ENCODE data around the gene MEF2C. TPM values are rescaled to one million over a fixed set of nuclear protein-coding genes. Genes with fewer than 3 reads are reported as not detected.

The MEF2C gene
- total and polyA plus RNA-seq, 2 of the 13 experiments (the other 11 are each of a cell fraction or from before 2014, with no cell fraction given), result 0.02 TPM; not detected in 1

DNA sequence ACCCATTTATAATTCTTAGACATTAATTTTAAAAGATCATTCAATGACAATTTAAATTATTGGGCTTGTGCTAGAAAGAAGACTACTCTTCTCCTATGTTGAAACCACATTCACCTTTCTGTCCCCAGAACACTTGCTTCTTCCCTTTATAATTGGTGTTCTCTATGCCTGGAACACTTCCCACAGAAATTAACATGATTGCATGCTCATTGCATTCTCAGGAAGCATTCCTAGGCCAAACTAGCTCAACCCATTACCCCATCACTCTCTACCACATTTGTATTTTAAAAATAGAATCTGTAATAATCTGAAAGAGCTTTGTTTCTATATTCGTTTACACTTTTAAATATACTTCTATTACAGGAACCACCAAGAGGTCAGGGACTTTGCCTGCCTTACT, 184.7 kb downstream of the MEF2C start:
- ChIA-PET CTCF (ENCODE audit: low intra/inter-chr PET ratio, low total read pairs) (no interaction called here), POLR2A (no interaction called here)
- no peak for FAIRE-seq
- BruUV-seq (replicated peaks), result no TSS peak
- no peaks in the 10 kb centered on the region for H3K79me2 ChIP-seq (ENCODE audit: insufficient read depth, low read length)
- in situ Hi-C loops (cut with HindIII; ENCODE audit: extremely low pct_ligation_motif_present, low pct_unique_long_range_greater_than_20kb) (loop anchor here (25.0 kb wide), 1 partner anchor 1286 kb away; the partner anchor contains the start of gene CCNH), intact Hi-C loops (cut with micrococcal nuclease; ENCODE audit: unreplicated experiment) (no loop called here)
- no peak overlapping the region for H3K4me2 ChIP-seq (ENCODE audit: low read depth, low read length)
- no peak overlapping the region for H2AFZ ChIP-seq (ENCODE audit: low read length)
- peaks cover 1 to 17% of the 10 kb centered on the region in 2 experiments; a peak in 3 of 5 replicates for H3K27me3 ChIP-seq (ENCODE audit: control insufficient read depth in 1 of 2, insufficient read depth in 2 of 2, low read length in 2 of 2)
- 0% methylated on average over 1 of the region's 1 CpG for WGBS (ENCODE audit: low lambda C conversion rate)
- H3K9me3 ChIP-seq (ENCODE audit: low read length), result no peaks in the 10 kb centered on the region
- H3K9ac ChIP-seq (ENCODE audit: insufficient read depth, low read depth, low read length), result no peak overlapping the region
- H3K27ac ChIP-seq (ENCODE audit: extremely low read length, insufficient read depth, low read length), result no peak overlapping the region
- no peaks in the 10 kb centered on the region for H4K20me1 ChIP-seq (ENCODE audit: insufficient read depth, low read length)
- H3K36me3 ChIP-seq (replicated peaks in 1 of 2; ENCODE audit: control insufficient read depth in 1 of 2, insufficient read depth in 2 of 2, low read length in 2 of 2), result no peaks in the 10 kb centered on the region
- H3K4me1 ChIP-seq (ENCODE audit: insufficient read depth, low read length), result no peaks in the 10 kb centered on the region
- no peak for ATAC-seq
- H3K4me3 ChIP-seq (replicated peaks in 1 of 3; ENCODE audit: insufficient read depth in 1 of 3, low read depth in 2 of 3, low read length in 3 of 3), result no peak overlapping the region
- TF ChIP-seq ZNF20 (CRISPR knock-in tag; IDR thresholded peaks at IDR 0.05) (no peak), HOXA3 (CRISPR knock-in tag; IDR thresholded peaks at IDR 0.05) (no peak), ZNF652 (CRISPR knock-in tag; IDR thresholded peaks at IDR 0.05; ENCODE audit: borderline replicate concordance, low read depth) (no peak), ZFAT (CRISPR knock-in tag; conservative IDR thresholded peaks at IDR 0.05) (no peak)
- no peak for DNase-seq (ENCODE audit: low spot score)

DNA sequence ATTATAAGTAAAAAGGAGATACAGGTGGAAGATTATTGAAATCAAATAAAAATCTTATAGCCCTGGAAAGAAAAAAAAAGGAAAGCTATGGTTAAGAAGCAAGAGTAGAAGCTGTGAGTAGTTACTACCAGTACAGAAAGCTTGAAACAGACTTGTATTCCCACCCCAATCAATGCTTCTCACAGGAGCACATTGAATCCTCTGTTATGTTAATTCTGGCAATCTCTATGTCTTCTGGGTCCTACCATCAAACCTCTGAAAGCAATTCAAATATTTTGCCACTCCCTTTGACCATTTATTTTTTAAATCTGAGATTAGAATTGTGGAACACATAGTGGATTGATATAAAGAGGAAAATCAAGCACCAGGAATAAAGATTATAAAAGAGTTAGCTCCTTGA, 186.5 kb downstream of the MEF2C start:
- ChIA-PET CTCF (ENCODE audit: low intra/inter-chr PET ratio, low total read pairs) (no interaction called here), POLR2A (no interaction called here)
- Histone ChIP-seq H3K27ac (ENCODE audit: extremely low read length, insufficient read depth, low read length) (no peak overlapping the region), H3K9ac (ENCODE audit: insufficient read depth, low read depth, low read length) (no peak overlapping the region), H3K79me2 (ENCODE audit: insufficient read depth, low read length) (no peaks in the 10 kb centered on the region), H3K9me3 (ENCODE audit: low read length) (no peaks in the 10 kb centered on the region), H3K4me1 (ENCODE audit: insufficient read depth, low read length) (no peaks in the 10 kb centered on the region), H3K4me2 (ENCODE audit: low read depth, low read length) (no peak overlapping the region), H3K36me3 (replicated peaks in 1 of 2; ENCODE audit: control insufficient read depth in 1 of 2, insufficient read depth in 2 of 2, low read length in 2 of 2) (no peaks in the 10 kb centered on the region), H3K27me3 (ENCODE audit: control insufficient read depth in 1 of 2, insufficient read depth in 2 of 2, low read length in 2 of 2) (peaks cover 5 to 35% of the 10 kb centered on the region in 2 experiments; a peak in 4 of 5 replicates), H2AFZ (ENCODE audit: low read length) (no peak overlapping the region), H4K20me1 (ENCODE audit: insufficient read depth, low read length) (no peaks in the 10 kb centered on the region), H3K4me3 (replicated peaks in 1 of 3; ENCODE audit: insufficient read depth in 1 of 3, low read depth in 2 of 3, low read length in 3 of 3) (no peak overlapping the region)
- TF ChIP-seq POLR2AphosphoS5 (IDR thresholded peaks at IDR 0.05; ENCODE audit: low read depth, low read length) (no peak), ARNT (IDR thresholded peaks at IDR 0.05) (no peak), ZNF792 (CRISPR knock-in tag; IDR thresholded peaks at IDR 0.05) (no peak), SMAD9 (CRISPR knock-in tag; IDR thresholded peaks at IDR 0.05) (no peak), ZNF572 (CRISPR knock-in tag; IDR thresholded peaks at IDR 0.05) (no peak), IKZF5 (CRISPR knock-in tag; IDR thresholded peaks at IDR 0.05) (no peak), ZNF616 (CRISPR knock-in tag; IDR thresholded peaks at IDR 0.05; ENCODE audit: low read depth) (no peak), ZNF354B (CRISPR knock-in tag; IDR thresholded peaks at IDR 0.05) (no peak), HNF4G (IDR thresholded peaks at IDR 0.05; ENCODE audit: borderline replicate concordance, low read depth, low read length) (no peak), HNF4G (CRISPR knock-in tag; IDR thresholded peaks at IDR 0.05; ENCODE audit: borderline replicate concordance, low read depth) (no peak)
- intact Hi-C loops (cut with micrococcal nuclease; ENCODE audit: unreplicated experiment), result no loop called here
- no peak for FAIRE-seq
- DNase-seq (ENCODE audit: low spot score), result no peak
- ATAC-seq, result no peak
- BruUV-seq (replicated peaks), result no TSS peak
- in situ Hi-C loops (cut with HindIII; ENCODE audit: extremely low pct_ligation_motif_present, low pct_unique_long_range_greater_than_20kb), result loop anchor here (25.0 kb wide), 1 partner anchor 1284 kb away; the partner anchor contains the start of gene CCNH
